Activated CD4-positive, alpha-beta memory T cell treated with anti-CD3 and anti-CD28 coated beads for 36 hours (primary cell): ENCODE results near the gene ABCF1. TPM values are rescaled to one million over a fixed set of nuclear protein-coding genes. Genes with fewer than 3 reads are reported as not detected.

Experiments
- CTCF ChIA-PET: fragments of 350-600 bp; sonication (Branson Sonifier 250); formaldehyde crosslinking; loops from one replicate; lab custom pipeline; 2021; ENCODE audit warnings: antibody characterized with exemption, inconsistent platforms; lab: Charles Lee
- POLR2A ChIA-PET: fragments of 350-600 bp; sonication (Branson Sonifier 250); formaldehyde crosslinking; loops from one replicate; lab custom pipeline; 2021; ENCODE audit warnings: antibody characterized with exemption; lab: Charles Lee
- DNase-seq: peaks from one replicate; pipeline ENCODE4 v3.0.0-alpha.2; 2020
- H3K27ac Mint-ChIP-seq: one replicate; pipeline ENCODE4 v1.8.0; 2021; ENCODE audit warnings: mixed read lengths
- H3K27me3 Mint-ChIP-seq: one replicate; pipeline ENCODE4 v1.8.0; 2021; ENCODE audit warnings: mixed read lengths
- H3K36me3 Mint-ChIP-seq: one replicate; pipeline ENCODE4 v1.8.0; 2021; ENCODE audit warnings: mixed read lengths
- H3K4me1 Mint-ChIP-seq: one replicate; pipeline ENCODE4 v1.8.0; 2021; ENCODE audit warnings: low read depth, mixed read lengths
- H3K4me3 Mint-ChIP-seq: one replicate; pipeline ENCODE4 v1.8.0; 2021; ENCODE audit warnings: mild to moderate bottlenecking, mixed read lengths
- H3K9me3 Mint-ChIP-seq: one replicate; pipeline ENCODE4 v1.8.0; 2021; ENCODE audit warnings: mixed read lengths
- intact Hi-C: fragments of 100-400 bp; cut with micrococcal nuclease; formaldehyde crosslinking; loops from one replicate; pipeline ENCODE4 v1.15.1; 2023
- total RNA-seq, 2 experiments: library from RNA; stranded (reverse); gene quantifications; one replicate each; pipeline ENCODE4 v1.2.3, GENCODE V29; 2021

ABCF1 gene
- total RNA-seq, 2 experiments from 2014 or later: 87.0 to 87.1 TPM

DNA sequence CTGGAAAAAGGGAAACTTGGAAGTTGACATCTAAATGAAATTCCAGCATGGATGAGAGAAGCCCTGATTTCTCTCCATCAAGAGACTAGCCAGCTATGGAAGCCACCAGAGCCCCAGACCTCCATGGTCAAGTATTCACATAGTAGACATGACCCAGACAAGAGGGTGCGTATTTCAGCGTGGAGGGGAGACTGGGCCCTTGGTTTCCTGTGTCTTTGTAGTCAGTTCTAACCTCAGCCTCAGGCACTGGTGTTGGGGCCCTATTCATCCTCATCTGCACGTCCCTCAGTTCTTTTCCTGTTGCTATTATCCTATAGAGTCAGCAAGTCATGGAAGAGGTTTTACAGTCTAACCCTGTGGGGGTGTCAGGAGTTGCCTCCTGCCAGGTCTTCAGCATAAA, 27.4 kb upstream of the ABCF1 start:
- POLR2A ChIA-PET: interaction anchor here (1.3 kb wide), 2 partner anchors 14 to 50 kb away, joined by 4 read pairs; no protein-coding TSS in a partner anchor
- intact Hi-C loops: loop anchor here (1.0 to 10.0 kb wide), 5 partner anchors 12 to 541 kb away; partner anchors contain the start of genes GNL1, MRPS18B and PPP1R10
- Mint-ChIP-seq H3K27me3 (no peaks in the 10 kb centered on the region), H3K27ac (peak overlapping the region; percentile 38), H3K36me3 (peaks cover 3% of the 10 kb centered on the region), H3K4me1 (peaks cover 30% of the 10 kb centered on the region), H3K4me3 (no peak overlapping the region), H3K9me3 (no peaks in the 10 kb centered on the region)
- CTCF ChIA-PET: interaction anchor here (1.1 to 15.9 kb wide), 18 partner anchors 8 to 187 kb away, joined by 3 to 446 read pairs (median 12); partner anchors contain the start of genes ABCF1, GNL1 and PRR3
- DNase-seq: peak; percentile 35

- ChIA-PET POLR2A (interaction anchor here (0.5 to 2.4 kb wide), 11 partner anchors 10 to 1547 kb away, joined by 3 to 11 read pairs (median 4); no protein-coding TSS in a partner anchor), CTCF (interaction anchor here (0.5 to 15.9 kb wide), 48 partner anchors 9 to 1145 kb away, joined by 3 to 446 read pairs (median 4); partner anchors contain the start of genes ABCF1, GNL1 and PRR3)
- no peaks in the 10 kb centered on the region for H3K27me3 Mint-ChIP-seq
- no peaks in the 10 kb centered on the region for H3K9me3 Mint-ChIP-seq
- DNase-seq: no peak
- H3K36me3 Mint-ChIP-seq: peaks cover 8% of the 10 kb centered on the region
- peaks cover 30% of the 10 kb centered on the region for H3K4me1 Mint-ChIP-seq
- intact Hi-C loops: loop anchor here (1.0 to 10.0 kb wide), 5 partner anchors 12 to 540 kb away; partner anchors contain the start of genes GNL1, MRPS18B and PPP1R10
- H3K27ac Mint-ChIP-seq: peak overlapping the region; percentile 38
- no peak overlapping the region for H3K4me3 Mint-ChIP-seq
Observed at GRCh38 chr6:30544666-30545272, 26.5 kb upstream of the ABCF1 start.

DNA sequence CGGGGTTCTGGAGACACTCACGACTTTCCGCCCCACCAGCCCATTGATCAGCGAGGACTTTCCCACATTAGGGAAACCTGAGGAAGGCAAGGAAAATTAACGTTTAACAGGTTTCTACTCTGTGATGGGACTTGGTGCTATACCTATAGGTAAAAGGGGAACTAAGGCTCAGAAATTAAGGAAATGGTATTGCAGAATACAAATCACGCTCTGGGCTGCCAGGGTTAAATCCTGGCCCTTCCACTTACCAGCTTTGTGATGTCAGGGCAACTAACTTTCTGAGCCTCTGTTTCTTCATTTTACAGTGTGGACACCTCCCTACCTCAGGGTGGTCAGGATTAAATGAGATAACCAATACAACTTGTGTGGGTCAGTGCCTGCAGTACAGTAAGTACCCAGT, 23.8 kb upstream of the ABCF1 start:
- POLR2A ChIA-PET: no interaction called here

GRCh38 chr6:30548375-30548774, 22.9 kb upstream of the ABCF1 start:
- Mint-ChIP-seq H3K27me3 (no peaks in the 10 kb centered on the region), H3K4me1 (peaks cover 14% of the 10 kb centered on the region), H3K9me3 (no peaks in the 10 kb centered on the region), H3K36me3 (peaks cover 35% of the 10 kb centered on the region), H3K4me3 (no peak overlapping the region), H3K27ac (no peak overlapping the region)
- POLR2A ChIA-PET: interaction anchor here (0.9 kb wide), 1 partner anchor 23 kb away, joined by 3 read pairs; the partner anchor contains the start of gene ABCF1
- intact Hi-C loops: loop anchor here (10.0 kb wide), 1 partner anchor 536 kb away; no protein-coding TSS in a partner anchor
- CTCF ChIA-PET: interaction anchor here (1.3 to 15.9 kb wide), 2 partner anchors 7 to 65 kb away, joined by 5 to 446 read pairs; no protein-coding TSS in a partner anchor
- DNase-seq: no peak

More for the DNA sequence above, 23.8 kb upstream of the ABCF1 start:
- Mint-ChIP-seq H3K27me3 (no peaks in the 10 kb centered on the region), H3K9me3 (no peaks in the 10 kb centered on the region), H3K4me1 (peaks cover 22% of the 10 kb centered on the region), H3K4me3 (no peak overlapping the region), H3K27ac (no peak overlapping the region), H3K36me3 (peaks cover 27% of the 10 kb centered on the region)
- no peak for DNase-seq
- CTCF ChIA-PET: interaction anchor here (15.9 kb wide), 1 partner anchor 64 kb away, joined by 446 read pairs; no protein-coding TSS in a partner anchor
- intact Hi-C loops: loop anchor here (10.0 kb wide), 1 partner anchor 537 kb away; no protein-coding TSS in a partner anchor

DNA sequence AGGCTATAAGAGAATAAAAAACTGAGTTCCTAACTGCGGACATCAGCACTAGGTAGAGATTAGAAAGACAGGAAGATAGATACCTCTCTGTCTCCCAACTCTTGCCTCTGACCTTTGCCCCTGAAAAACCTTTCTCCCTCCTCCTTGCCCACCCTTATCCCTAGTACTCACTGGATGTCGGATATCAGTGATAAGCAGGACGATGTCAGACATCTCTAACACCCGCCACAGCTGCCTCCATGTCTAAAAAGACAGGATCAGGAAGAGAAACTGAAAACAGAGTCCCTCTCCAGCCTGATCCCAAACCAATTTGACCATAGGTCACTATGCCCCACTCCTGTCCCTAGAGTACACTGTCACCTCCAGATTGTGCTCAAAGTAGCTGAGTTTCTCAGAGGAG, 16.8 kb upstream of the ABCF1 start:
- POLR2A ChIA-PET: interaction anchor here (0.9 to 1.3 kb wide), 2 partner anchors 10 to 17 kb away, joined by 3 read pairs; partner anchors contain the start of gene ABCF1
- H3K4me3 Mint-ChIP-seq: peak overlapping the region; percentile 97
- CTCF ChIA-PET: interaction anchor here (1.2 to 9.5 kb wide), 4 partner anchors 11 to 101 kb away, joined by 5 to 134 read pairs (median 10); no protein-coding TSS in a partner anchor
- intact Hi-C loops: loop anchor here (10.0 kb wide), 1 partner anchor 230 kb away; the partner anchor contains the start of gene TRIM39
- peak overlapping the region; percentile 23 for H3K27ac Mint-ChIP-seq
- H3K9me3 Mint-ChIP-seq: no peaks in the 10 kb centered on the region
- no peaks in the 10 kb centered on the region for H3K27me3 Mint-ChIP-seq
- DNase-seq: no peak
- peaks cover 36% of the 10 kb centered on the region for H3K4me1 Mint-ChIP-seq
- peaks cover 56% of the 10 kb centered on the region for H3K36me3 Mint-ChIP-seq

DNA sequence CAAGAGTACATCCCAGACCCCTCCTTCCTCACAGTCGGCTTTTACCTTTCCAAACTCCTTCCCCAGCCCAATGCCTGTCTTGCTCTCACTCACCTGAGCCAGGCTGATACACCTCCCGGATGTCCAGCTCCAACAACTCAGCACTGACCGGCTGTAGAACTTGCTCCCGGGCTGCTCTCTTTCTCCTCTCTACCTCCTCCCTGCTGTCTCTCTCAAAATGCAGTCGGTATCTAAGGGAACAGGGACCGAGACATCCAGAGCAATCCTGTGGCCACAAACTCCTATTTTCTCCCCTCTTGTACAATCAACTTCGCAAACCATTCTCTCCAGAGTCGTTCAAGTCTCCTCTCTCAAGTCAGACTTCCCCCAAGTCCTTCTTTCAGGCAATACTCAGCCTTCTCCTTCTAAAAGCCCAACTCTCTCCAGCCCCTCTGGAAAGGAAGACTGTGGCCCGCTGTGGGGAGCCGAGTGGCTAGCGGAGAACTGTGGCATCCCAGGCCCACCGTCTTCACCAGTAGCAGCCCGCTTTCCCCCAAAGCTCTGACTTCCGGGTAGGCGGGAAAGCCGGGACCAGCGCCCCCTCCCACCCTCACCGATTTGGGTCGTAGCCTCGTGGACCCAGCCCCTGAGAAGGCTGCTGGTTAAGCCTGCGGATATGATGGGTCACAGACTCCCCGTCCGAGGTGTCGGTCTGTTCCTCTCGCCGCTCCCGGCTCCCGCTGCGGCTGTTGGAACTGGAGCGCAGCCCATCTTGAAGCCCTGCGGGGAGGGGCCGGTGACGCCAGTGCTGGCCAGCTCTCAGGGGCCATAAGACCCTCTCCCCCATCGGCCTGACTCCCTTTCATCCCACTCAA, 16.1 kb upstream of the ABCF1 start:
- H3K27me3 Mint-ChIP-seq: no peaks in the 10 kb centered on the region
- H3K4me3 Mint-ChIP-seq: peak overlapping the region; percentile 97
- H3K9me3 Mint-ChIP-seq: no peaks in the 10 kb centered on the region
- CTCF ChIA-PET: interaction anchor here (0.5 to 9.5 kb wide), 8 partner anchors 12 to 175 kb away, joined by 3 to 134 read pairs (median 5); no protein-coding TSS in a partner anchor
- H3K4me1 Mint-ChIP-seq: peaks cover 42% of the 10 kb centered on the region
- no peak for DNase-seq
- peaks cover 55% of the 10 kb centered on the region for H3K36me3 Mint-ChIP-seq
- peak overlapping the region; percentile 98 for H3K27ac Mint-ChIP-seq
- intact Hi-C loops: loop anchor here (5.0 to 10.0 kb wide), 2 partner anchors 127 to 230 kb away; partner anchors contain the start of gene TRIM39
- POLR2A ChIA-PET: interaction anchor here (0.6 to 1.9 kb wide), 7 partner anchors 10 to 228 kb away, joined by 3 to 5 read pairs (median 3); partner anchors contain the start of gene ABCF1

DNA sequence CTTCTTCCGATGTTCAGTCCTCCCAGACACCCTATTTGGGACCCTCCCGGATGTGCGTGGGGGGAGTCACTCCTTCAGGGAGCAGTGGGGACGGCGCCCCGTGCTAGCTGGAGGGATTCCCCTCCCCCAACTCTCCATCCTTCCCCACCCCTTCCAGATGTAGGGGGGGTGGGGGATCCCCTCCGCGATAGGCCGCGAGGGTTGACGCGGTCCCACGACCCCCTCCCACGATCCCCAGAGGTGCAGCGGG, 15.5 kb upstream of the ABCF1 start:
- CTCF ChIA-PET: interaction anchor here (0.5 to 9.5 kb wide), 6 partner anchors 13 to 102 kb away, joined by 3 to 134 read pairs (median 5); no protein-coding TSS in a partner anchor
- intact Hi-C loops: loop anchor here (1.0 to 10.0 kb wide), 9 partner anchors 11 to 231 kb away; partner anchors contain the start of genes ABCF1, HLA-E, MDC1 and MRPS18B
- no peak for DNase-seq
- no peaks in the 10 kb centered on the region for H3K27me3 Mint-ChIP-seq
- no peaks in the 10 kb centered on the region for H3K9me3 Mint-ChIP-seq
- H3K4me1 Mint-ChIP-seq: peaks cover 44% of the 10 kb centered on the region
- POLR2A ChIA-PET: interaction anchor here (0.6 to 1.9 kb wide), 5 partner anchors 14 to 228 kb away, joined by 3 to 5 read pairs (median 4); no protein-coding TSS in a partner anchor
- H3K27ac Mint-ChIP-seq: peak overlapping the region; percentile 98
- peaks cover 50% of the 10 kb centered on the region for H3K36me3 Mint-ChIP-seq
- peak overlapping the region; percentile 97 for H3K4me3 Mint-ChIP-seq

GRCh38 chr6:30556066-30556905, 15.0 kb upstream of the ABCF1 start, which contains the start of gene GNL1:
Gene GNL1, minus strand, starts transcription at chr6:30556489. Its CDS starts 286 bp downstream, at chr6:30556203.
- peaks cover 44% of the 10 kb centered on the region for H3K4me1 Mint-ChIP-seq
- POLR2A ChIA-PET: interaction anchor here (0.6 to 3.9 kb wide), 10 partner anchors 10 to 229 kb away, joined by 3 to 28 read pairs (median 4); partner anchors contain the start of gene ABCF1

DNA sequence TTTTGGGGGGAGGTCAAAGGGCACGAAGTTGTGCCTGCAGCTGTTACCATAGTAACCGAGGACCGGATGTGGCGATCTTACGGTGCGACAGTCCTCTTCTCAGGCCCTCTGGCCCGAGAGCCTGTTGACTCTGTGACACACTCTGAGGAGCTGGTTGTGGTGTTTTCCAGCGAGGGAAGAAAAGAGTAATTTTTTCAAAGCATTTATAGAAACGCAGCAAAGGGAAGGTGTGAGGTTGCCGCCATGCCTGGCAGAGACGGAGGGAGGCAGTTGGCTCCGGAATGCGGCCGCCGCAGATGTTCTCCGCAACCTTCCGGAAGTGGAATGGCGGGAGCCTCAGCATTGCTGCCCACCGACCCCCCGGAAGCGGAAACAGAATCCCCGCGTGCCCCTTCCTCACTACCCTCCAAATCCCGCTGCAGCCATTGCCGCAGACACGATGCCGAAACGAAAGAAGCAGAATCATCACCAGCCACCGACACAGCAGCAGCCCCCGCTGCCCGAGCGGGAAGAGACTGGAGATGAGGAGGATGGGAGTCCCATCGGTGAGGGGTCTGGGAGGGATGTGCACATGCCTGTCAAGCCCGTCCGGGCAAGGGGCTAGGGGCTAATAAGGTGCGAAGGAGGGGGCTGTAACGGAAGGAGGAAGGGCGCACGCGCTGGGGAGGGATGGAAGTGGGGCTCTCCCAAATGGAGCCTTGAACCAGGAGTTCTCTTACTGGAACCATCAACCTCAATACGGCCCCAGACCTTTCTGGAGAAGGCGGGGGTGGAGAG, 14.1 kb upstream of the ABCF1 start, which contains the start of gene PRR3:
TSS of gene PRR3 (plus strand) at position 390 of the 777 bp plus-strand sequence. CDS start at position 440, 50 bp downstream.
- ChIA-PET CTCF (interaction anchor here (0.7 to 9.5 kb wide), 8 partner anchors 14 to 75 kb away, joined by 3 to 134 read pairs (median 4); partner anchors contain the start of gene ABCF1), POLR2A (interaction anchor here (0.6 to 3.9 kb wide), 19 partner anchors 10 to 166 kb away, joined by 3 to 28 read pairs (median 4); partner anchors contain the start of genes ABCF1, MDC1 and MRPS18B)
- intact Hi-C loops: loop anchor here (1.0 to 10.0 kb wide), 9 partner anchors 13 to 232 kb away; partner anchors contain the start of genes ABCF1, HLA-E, MDC1 and MRPS18B
- H3K27ac Mint-ChIP-seq: peak within 1 kb of the TSS; percentile 98
- peaks cover 42% of the 10 kb centered on the region for H3K36me3 Mint-ChIP-seq
- no peaks in the 10 kb centered on the region for H3K9me3 Mint-ChIP-seq
- H3K4me1 Mint-ChIP-seq: peaks cover 44% of the 10 kb centered on the region
- H3K27me3 Mint-ChIP-seq: no peaks in the 10 kb centered on the region
- H3K4me3 Mint-ChIP-seq: peak within 1 kb of the TSS; percentile 97
- DNase-seq: peak; percentile 94

More at GRCh38 chr6:30556066-30556905, 15.0 kb upstream of the ABCF1 start, which contains the start of gene GNL1:
- peak; percentile 100 for DNase-seq
- H3K27me3 Mint-ChIP-seq: no peaks in the 10 kb centered on the region
- CTCF ChIA-PET: interaction anchor here (0.8 to 9.5 kb wide), 7 partner anchors 13 to 102 kb away, joined by 3 to 134 read pairs (median 5); partner anchors contain the start of gene ABCF1
- intact Hi-C loops: loop anchor here (1.0 to 10.0 kb wide), 9 partner anchors 12 to 231 kb away; partner anchors contain the start of genes ABCF1, HLA-E, MDC1 and MRPS18B
- H3K9me3 Mint-ChIP-seq: no peaks in the 10 kb centered on the region
- H3K27ac Mint-ChIP-seq: peak within 1 kb of the TSS; percentile 98
- H3K36me3 Mint-ChIP-seq: peaks cover 46% of the 10 kb centered on the region
- H3K4me3 Mint-ChIP-seq: peak within 1 kb of the TSS; percentile 97
